Limb (tissue), 2 donors: ENCODE data around the gene PPP1R12A.
"Not testable (repeated sequence)": the region's sequence is repeated elsewhere in the genome, so short reads cannot be mapped to it uniquely, and the experiment has no call there.

ENCODE experiments used
- DNase-seq, 2 donors: peaks; one replicate each; pipeline ENCODE4 v3.0.0-alpha.2; 2016; ENCODE audit errors: extremely low spot score in 2 of 2

The PPP1R12A gene

GRCh38 chr12:79842630-79843029, 92.3 kb downstream of the PPP1R12A start:
- DNase-seq, result no peak

DNA sequence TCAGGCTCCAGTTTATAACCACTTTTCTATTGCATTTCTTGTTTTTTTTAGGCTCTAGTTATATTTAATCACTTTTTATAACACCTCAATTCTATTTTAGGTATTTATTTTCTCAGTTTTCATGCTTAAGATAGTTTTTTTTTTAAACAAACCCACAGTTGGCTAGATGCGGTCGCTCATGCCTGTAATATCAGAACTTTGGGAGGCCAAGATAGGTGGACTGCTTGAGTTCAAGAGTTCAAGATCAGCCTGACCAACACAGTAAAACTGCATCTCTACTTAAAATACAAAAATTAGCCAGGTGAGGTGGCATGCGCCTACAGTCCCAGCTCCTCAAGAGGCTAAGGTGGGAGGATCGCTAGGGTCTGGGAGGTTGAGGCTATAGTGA, 93.0 kb downstream of the PPP1R12A start:
- no peak for DNase-seq

DNA sequence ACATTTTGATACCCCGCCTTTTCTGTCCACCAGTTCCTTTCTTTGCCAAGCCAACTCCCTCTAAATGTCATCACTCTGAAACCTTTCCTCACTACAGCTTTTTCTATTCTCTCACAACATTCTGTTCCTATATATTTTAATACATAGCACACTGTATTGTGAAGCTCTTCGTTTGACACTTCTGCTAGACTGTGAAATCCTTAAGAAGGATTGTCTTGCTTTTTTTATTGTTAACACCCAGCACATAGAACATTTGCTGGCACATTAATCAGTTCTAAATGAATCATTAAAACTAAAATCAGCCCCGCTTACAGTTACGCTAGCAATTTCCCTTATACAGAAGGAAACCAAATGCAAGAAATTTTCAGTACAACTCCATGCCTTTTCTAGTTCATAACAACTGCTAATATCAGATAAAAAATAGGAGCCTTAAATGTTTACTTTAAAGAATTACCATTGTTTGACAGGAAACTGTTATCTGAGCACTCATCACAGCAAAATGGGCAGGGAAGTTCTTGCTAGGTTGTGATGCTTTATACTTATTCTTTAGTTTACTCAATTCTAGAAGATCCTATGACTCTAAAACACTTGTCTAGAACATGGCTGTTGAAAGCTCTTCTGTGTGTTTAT, 93.5 kb downstream of the PPP1R12A start:
- no peak for DNase-seq

- DNase-seq, result no peak
Observed at GRCh38 chr12:79838359-79838758, 96.5 kb downstream of the PPP1R12A start.

DNA sequence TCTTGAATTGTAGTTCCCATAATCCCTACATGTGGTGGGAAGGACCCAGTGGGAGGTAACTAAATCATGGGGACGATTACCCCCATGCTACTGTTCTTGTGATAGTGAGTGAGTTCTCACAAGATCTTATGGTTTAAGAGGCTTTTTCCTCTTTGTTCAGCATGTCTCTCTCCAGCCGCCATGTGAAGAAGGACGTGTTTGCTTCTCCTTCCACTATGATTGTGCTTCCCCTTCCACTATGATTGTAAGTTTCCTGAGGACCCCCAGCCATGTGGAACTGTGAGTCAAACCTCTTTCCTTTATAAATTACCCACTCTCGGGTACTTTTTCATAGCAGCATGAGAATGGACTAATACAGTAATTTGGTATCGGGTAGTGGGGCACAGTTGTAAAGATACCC, 97.3 kb downstream of the PPP1R12A start:
- no peak for DNase-seq

- no peak for DNase-seq
Observed at GRCh38 chr12:79835377-79835843, 99.5 kb downstream of the PPP1R12A start.

DNA sequence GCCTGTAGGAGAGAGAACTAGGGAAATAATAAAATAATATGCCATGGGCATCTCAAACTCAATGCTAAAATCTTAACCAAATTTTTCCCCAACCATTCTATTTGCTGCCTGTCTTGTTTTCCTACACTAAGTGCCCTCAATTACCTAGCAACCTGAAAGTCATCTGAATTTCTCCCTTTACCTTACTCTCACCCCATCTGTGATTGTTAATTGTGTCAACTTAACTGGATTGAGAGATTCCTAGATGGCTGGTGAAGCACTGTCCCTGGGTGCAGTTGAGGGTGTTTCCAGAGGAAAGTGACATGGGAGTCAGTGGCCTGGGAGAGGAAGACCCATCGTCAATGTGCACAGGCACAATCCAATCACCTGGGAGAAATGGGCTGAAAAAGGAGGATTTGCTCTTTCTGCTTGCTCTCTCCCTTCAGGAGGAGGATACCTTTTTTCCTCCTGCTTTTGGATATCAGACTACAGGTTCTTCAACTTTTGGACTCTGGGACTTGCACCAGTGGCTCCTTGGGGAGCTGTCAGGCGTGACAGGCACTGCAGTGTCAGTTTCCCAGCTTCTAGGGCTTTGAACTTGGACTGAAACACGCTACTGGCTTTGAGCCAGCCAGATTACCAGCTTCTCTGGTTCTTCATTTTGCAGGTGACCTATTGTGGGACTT, 100.1 kb downstream of the PPP1R12A start:
- no peak for DNase-seq

- DNase-seq, result no peak
Observed at GRCh38 chr12:79830440-79830839, 104.5 kb downstream of the PPP1R12A start.

- DNase-seq, result no peak
Observed at GRCh38 chr12:79828924-79829323, 106.0 kb downstream of the PPP1R12A start.

DNA sequence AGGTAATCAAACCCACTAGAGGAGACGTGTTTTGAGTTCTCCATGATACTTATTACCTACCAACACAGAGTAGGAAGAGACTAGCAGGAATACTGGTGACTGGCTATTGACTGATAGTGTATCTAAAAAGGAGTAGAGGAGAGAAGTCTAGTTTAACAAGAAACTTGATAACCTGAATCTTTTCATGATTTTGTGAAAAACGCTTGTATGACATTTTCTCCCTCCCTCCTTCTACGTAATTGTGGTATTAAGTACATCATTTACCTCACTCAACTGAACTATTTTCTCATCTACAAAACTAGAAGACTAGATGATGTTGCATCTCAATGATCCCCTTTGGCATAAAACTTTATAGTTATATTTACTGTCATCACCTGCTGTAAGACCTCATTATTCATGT, 107.4 kb downstream of the PPP1R12A start:
- no peak for DNase-seq

- no peak for DNase-seq
Observed at GRCh38 chr12:79826267-79827128, 108.4 kb downstream of the PPP1R12A start.

DNA sequence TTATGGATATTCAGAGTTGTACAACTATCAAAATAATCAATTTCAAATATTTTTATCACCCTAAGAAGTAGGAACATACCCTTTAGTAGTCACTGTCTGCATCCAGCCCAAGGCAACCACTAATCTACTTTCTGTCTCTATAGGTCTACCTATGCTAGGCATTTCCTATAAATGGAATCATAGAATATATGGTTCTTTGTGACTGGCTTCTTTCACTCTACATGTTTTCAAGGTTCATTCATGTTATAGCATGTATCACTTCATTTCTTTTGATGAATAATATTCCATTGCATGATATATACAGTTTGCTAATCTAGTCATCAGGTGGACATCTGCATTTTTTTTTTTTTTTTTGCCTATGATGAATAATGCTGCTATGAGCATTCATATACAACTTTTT, 112.4 kb downstream of the PPP1R12A start:
- DNase-seq, result no peak

- DNase-seq, result peak in 1 of 2 donors; percentile 7
Observed at GRCh38 chr12:79818856-79819255, 116.0 kb downstream of the PPP1R12A start.

DNA sequence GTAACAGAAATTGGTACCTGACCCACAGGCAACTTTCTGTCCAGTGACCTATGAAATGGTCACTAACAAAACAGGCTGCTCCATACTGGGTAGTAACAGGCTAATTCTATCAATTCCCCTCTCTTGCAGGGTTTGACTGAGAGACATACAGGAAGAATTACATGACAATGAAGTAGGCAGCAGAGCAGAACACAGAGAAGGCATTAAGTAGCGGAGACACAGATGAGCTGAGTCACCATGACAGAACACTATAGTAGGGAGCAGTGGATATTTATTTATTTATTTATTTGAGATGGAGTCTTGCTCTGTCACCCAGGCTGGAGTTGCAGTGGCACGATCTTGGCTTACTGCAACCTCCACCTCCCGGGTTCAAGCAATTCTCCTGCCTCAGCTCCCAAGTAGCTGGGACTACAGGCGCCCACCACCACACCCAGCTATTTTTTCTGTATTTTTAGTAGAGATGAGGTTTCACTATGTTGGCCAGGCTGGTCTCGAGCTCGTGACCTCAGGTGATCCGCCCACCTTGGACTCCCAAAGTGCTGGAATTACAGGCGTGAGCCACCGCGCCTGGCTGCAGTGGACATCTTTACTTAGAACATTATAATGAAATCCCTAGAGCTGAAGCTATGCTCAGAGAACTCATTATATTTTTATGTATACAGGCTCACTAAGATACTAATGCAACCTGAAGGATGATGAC, 150.4 kb downstream of the PPP1R12A start:
- not testable (repeated sequence) for DNase-seq

GRCh38 chr12:79782172-79782900, 152.6 kb downstream of the PPP1R12A start:
- DNase-seq, result no peak

DNA sequence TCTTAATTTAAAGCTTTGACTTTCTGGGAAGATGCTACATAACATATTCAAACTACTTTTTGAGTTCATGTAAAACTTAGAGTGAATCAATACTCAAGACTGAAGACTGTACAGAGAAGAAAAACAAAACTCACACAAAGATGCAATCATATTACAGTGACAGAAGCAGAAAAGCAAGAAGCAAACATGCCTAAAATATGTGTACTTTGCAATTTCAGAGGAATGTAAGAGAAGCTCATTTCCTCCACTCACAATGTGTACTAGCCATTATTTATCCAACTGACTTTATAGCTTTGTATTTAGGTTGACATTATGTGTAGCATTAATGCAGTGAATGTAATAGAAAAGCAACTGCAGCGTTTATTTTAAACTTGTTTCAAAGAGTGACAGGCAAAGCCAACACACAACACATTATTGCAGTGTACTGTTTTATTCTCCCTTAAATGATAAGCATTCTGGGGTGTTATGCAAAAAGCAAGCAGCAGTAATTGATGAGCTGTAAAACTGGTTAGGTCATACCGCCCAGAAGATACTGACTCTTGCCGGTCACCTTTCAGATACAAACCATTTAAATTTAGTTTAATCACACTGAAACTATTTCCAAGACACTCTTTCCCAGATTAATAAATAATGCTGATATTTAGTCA, 156.0 kb downstream of the PPP1R12A start:
- DNase-seq, result no peak

DNA sequence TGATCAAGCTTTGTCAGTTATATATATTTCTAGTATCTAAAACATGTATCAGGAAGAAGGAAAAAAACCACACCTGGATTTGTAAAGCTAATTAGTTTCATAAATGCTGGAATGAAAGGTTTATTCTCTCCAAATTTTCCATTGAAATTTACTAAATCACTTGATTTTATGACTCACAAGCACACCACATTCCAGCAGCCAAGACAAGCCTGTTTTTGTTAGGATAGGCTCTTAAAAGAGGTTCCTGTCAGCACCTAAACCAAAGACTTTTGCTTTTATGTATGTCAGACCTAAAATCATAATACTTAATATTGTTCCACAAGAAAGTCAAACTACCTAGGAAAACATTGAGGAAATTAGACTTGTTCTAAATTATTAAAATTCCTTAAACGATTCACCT, 158.8 kb downstream of the PPP1R12A start:
- no peak for DNase-seq

DNA sequence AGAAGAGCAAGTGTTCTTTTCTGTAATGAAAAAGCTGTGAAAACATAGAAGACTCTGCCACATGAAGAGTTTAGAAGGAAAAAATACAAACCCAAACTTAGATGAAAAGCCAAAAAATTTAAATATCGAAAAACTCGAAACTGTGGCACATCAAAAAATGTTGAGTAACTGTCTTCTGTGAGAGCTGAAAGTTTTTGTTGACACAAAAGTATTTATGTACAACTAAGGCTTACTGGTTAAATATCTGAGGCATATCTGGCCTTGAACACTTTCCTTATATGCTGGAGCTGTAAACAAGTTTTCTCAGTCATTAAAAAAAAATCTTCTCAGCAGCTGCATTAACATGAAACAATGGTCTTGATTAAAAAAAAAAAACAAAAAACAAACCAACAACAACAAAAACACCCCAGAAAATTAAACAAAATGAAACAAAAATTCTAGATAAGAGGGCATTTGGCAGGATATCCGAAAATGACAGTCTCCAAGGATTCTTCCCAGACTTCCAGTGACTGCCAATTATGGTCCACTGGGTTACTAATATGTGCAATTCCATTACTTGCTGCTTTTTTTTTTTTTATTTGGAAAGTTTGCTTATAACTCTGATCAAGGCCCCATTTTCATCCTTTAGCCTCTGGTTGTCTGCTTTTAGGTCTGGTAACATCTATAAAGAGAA, 159.4 kb downstream of the PPP1R12A start:
- no peak for DNase-seq

- DNase-seq, result no peak
Observed at GRCh38 chr12:79773896-79774295, 161.0 kb downstream of the PPP1R12A start.
